HG02763 (cell line): ENCODE data around the gene GHRHR.

Source experiments
- ATAC-seq: cut with Tn5 transposase; IDR thresholded peaks from one replicate; pipeline ENCODE4 v1.9.1; 2021; ENCODE audit warnings: mild to moderate bottlenecking, moderate library complexity; ENCODE audit not compliant: unreplicated experiment

Gene GHRHR

DNA sequence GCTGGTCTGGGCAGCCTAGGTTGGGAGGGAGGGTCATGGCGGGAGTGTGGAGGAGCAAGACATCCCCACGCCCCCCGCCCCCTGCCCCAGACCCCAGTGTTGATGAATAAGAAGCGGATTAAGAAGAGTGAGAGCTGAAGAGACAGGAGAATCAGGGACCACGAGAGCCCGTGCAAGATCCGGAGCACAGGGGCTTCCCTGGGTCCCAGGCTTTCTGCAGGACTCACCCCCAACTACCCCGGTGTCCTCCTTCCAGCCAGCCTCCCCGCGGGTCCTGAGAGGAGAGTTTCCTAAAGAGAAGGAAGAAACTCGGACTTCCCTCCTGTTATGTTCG, 20.1 kb downstream of the GHRHR start:
- no peak for ATAC-seq

DNA sequence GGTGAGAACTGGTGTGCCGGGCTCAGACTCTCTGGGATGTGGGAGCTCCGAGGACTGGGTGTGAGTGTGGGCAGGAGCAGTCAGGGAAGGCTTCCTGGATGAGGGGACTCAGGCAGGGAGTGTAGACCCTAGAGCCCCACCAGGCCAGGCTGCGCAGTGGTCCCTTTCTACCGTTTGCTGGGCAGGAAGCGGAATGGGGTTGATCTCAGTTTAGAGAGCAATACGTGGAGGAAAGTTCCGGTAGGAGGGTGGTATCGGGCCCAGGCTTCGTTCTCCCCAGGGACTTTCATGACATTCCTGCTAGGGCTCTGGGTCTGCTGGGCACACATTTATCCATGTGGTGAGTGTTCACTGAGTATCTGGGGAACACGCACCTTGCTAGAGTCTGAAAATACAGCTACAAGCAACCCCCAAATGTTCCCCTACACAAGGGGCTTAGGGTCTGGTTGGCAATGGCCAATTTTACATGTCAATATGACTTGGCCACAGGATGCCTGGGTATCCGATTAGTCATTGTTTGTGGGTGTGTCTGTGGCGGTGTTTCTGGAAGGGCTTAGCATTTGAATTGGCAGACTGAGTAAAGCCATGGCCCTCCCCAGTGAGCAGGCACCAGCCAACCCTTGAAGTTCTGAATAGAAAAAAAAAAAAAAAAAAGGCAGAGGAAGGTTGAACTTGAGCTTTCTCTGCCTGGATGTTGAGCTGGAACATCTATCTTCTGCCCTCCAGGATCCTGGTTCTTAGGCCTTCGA, 20.8 kb downstream of the GHRHR start:
- no peak for ATAC-seq

DNA sequence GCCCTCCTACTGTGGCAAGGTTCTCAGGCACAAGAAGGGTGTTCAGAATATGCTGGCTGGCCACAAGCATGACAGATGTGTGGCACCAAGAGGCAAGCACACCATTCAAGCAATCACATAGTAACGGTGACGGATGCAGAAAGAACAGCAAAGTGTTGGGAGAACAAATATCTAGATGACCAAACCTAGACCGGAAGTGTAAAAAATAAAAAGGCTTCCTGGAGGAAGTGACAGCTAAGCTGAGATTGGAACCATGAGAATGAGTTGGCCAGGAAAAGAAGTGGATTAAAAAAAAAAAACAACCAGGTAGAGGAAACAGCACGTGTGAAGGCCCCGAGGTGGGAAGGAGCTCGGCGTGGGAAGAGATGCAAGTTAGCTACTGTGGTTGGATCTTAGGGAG, 22.0 kb downstream of the GHRHR start:
- ATAC-seq, result no peak

DNA sequence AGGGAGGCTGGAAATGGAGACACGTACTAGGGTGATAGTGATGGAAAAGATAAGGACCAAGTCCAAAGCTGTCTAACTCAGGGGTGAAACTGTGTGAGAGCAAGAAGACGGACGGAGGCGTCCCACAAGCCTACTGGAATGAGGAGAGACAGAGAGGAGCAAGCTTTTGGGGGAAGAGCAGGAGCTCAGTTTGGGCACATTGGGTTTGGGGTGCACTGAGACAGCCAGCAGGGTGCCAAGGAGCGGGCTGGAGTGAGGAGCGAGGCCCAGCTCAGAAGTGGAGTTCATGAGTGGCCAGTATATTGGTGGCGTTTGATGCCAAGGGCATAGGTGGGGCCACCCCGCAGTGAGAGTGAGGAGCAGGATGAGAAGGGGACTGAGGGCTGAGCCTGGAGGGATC, 22.6 kb downstream of the GHRHR start:
- no peak for ATAC-seq

DNA sequence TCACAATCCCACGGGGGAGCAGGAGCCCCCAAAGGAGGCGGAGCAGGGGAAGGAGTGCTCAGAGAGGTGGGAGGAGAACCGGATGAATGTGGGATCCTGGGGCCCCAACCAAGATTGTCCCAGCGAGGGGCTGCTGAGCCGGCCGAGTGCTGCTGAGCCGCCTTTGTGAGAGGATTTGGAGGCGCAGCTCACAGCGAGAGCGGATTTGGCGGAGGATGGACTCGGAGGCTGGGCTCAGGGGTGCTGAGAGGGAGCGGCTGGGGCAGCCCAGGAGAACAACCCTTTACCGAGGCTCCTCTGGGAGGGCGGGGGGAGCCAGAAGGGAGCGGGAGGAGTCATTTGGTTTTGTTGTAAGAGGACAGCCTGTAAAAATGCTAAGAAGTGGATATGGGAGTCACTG, 23.0 kb downstream of the GHRHR start:
- no peak for ATAC-seq

DNA sequence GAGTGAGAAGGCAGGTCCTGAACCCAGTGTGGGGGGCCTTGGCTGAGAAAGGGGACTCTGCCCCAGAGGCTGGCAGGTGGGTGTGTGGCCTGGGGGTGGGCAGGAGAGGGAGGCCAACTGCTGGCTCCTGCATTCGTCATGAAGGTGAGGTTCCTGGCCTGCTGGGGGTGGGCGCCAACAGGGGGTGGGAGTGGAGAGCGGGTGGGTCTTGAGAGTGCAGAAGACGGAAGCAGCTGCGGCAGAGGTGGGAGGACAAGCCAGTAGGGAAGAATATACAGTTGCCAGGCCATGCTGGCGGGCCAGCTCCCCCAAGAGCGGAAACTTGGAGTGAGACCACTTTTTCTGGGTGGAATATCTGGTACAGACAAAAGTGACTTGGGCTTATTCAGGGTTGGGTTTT, 23.4 kb downstream of the GHRHR start:
- no peak for ATAC-seq

DNA sequence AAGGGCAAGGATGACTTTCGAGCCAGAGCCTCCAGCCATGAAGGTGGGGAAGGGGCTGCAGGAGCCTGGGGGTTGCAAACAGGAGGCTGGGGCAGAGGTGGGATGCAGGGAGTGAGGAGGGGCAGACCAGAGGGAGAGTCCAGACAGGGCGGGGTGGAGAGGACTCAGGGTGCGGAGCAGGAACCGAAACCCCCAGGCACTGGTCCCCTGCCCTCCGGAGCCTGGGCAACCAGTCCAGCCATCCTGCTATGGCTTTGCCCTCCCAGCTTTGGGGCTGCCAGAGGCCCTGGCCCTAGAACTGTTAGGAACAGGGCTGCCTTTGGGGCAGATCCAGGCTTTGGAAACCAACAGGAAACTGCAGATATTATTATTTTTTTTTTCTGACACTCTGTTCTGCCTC, 24.2 kb downstream of the GHRHR start:
- no peak for ATAC-seq

DNA sequence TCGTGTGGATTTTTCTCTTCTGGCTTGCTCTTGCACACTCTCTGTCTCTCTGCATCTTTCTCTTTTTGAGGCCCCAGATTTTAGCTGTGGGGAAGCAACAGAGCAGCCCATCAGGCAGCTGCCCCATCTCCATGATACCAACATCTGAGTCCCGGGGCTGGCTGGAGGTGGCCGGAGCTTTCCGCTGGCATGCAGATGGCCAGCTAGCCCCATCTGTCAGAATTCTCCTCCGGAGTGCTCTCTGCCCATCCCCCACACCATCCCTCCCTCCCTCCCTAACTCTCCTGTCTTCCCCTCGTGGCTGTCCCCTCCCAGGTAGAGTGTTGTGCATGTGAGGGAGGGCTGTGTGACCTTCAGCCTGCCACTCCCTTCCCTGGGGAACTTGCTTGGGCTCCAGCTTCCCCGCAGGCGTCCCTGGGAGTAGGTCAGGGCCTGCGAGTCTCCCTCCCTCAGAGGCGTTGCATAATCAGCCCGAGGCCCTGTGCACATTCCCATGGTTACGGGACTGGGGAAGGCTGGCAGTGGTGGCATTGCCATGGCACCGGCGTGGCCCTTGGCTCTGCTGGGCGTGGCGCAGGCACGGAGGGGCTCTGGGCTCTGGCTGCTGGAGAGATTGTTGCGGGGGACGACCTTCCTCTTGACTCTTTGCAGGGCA, 24.7 kb downstream of the GHRHR start:
- ATAC-seq, result no peak

DNA sequence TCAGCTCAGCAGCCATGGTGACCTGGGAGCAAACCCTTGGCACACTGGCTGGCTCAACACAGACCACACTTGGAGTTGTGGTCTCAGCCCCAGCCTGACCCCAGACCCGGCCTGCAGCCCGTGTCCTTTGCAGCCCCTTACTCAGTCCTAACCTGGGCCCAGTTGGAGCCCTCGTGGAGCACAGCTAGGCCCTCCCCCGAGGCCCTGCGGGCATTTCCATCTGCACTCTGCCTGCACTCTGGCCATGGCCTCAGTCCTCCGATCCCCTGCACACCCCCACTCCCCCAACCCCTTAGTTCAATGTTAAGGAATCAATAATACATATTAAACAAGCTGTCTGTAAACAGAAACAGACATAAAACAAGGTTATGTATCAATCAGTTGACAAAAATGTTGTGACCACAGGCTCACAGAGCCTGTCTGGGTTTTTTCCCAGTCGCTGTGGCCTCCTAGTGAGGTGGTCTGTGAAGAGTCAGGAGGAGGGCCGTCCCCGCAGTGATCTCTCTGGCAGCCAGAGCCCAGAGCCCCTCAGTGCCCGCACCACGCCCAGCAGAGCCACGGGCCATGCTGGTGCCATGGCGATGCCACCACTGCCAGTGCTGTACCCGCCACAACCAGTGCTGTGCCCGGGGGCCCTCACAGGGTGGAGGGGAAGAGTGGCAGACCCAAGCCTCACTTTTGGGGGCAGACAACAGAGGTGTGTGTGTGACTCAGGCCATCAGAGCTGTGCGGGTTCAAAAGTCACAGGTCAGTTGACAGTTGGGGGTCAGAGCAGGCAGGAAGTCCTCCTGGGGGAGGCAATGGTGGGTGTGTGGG, 25.5 kb downstream of the GHRHR start:
- no peak for ATAC-seq

DNA sequence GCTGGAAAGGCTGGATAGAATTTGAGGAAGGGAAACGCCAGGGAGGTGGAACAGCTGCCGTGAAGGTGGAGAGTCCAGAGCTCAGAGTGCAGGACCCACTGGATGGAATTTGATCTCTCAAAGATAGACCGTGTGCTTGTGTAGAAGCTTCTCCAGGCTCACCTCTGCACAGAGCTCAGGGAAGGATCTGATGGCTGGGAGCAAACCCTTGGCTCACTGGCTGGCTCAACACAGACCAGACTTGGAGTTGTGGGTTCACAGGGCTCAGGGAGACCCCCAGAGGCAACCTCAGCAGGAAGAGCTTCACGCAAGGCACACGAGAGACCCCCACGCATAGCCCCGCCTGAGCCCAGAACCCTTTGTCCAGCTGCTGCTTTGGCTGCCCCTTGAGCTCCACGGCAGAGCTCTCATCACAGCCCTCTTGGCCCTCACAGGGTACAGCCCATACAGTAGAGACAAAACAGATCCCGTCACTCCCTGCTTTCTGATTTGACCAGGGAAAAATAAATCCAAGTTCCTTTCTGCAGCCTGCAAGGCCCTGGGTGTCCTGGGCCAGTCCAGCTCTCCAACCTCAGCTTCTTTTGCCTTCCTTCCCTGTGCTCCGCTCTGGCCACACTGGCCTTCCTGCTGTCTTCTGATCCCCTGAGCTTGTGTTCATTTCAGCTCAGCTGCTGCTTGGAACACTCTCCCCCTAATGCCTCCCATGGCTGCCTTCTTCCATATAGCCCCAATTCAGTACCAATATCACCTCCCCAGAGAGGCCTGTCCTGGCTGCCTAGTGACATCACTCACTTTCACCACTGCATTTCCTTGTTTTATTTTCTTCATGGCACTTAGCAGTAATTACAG, 26.3 kb downstream of the GHRHR start:
- ATAC-seq, result no peak

DNA sequence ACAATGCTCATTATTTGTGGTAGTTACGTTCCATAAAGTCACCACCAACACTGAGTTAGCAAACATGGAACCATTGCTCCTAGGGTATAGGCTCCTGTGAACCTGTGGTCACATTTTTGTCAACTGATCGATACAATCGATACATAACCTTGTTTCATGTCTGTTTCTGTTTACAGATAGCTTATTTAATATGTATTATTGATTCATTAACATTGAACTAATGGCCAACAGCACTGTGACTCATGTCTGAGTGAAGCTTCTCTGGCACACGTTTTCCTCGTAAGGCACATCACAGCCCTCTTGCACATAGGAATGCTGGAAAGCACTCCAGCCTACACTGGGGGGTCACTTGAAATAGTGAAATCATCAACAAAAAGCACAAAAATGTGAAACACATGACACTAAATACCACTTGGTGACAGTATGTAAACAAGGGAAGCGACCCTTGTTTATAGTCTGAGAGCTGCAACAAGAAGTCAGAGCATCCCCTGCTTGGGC, 27.0 kb downstream of the GHRHR start:
- ATAC-seq, result no peak

DNA sequence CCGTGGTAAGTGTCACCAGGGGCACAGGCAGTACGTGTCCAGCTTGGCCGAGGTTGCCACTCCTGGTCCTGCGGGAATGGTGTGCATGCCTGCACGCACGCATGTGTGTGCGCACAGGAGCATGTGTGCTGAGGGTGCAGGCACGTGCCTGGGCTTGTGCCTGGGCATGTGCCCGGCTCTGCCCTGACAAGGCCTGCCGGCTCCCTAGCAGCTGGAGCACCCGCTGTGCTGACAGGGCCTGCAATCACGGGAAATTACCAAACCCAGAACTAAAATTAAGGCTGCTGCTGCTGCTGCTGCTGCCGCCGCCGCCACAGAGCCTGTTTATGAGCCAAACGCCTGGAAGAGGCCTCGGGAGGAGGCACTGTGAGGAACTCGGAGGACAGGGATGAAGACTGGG, 28.7 kb downstream of the GHRHR start:
- no peak for ATAC-seq

DNA sequence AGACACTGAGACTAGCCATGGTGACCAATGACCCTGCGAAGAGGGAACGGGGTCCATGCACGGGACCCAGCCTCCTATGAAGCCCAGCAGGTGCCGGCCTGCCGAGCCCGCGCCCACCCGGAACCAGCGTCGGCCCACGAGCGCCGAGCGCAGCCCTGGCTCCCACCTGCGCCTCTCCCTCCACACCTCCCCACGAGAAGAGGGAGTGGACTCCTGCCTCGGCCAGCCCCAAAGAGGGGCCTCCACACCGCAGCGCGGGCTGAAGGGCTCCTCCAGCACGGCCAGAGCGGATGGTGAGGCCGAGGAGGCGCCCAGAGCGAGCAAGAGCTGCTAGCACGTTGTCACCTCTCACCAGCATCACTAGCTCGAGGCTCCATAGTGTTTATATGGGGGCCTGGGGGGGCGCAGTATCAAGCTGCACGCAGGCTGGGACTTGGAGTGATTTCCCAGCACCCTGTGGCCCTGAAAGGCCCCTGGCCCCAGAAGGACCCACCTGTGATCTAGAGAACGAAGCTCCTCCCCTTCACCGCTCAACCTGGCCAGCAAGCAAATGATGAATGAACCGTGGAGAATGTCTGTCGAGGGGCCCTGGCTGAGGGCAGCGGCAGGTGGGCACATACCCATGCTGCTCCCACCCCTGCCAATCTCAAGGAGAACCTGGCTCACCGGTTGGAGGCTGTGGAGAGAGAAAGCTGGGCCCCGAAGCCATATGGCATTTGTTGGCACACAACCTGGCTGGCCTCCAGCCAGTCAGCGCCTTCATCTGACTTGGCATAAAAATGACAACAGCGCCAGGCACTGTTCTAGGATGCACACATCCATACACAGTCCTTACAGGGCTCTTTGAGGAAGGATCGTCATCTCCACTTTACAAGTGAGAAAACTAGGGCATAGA, 30.7 kb downstream of the GHRHR start:
- ATAC-seq, result no peak

DNA sequence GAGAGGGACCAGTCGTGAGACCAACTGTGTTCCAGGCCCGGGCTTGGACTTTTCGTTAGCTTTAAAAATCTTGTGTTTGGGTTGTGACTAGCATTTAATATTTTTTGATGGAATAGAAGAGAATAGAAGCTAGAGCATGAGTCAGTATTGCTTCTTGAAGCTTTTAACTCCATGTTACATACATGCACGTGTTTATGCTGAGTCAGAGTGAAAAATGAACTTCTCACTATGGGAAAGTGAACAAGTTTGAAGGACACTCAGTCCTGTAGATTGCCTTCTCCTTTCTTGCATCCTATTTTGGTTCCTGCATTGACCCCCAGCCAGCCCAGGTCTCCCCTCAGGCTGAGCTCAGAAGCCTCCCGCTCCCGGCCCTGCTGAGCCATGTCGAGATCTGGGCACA, 31.8 kb downstream of the GHRHR start:
- no peak for ATAC-seq

DNA sequence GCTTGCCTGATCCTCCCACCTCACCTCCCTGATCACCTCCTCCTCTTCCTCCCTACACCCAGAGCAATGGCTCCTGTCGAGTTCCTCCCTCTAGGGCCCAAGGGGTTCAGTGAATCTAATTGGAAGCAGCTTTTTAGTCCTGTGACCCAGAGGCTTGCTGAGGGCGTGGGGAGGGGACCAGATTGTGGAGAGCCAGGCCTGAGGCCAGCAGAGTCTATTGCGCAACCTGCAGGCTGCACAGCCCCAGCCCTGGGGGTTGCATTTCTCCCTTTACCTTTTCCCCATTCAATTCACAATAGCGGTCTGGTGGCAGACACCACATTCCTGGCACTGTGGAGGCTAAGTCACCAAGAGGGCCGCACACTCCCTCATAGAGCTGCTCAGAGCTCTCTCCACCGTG, 32.5 kb downstream of the GHRHR start:
- no peak for ATAC-seq

DNA sequence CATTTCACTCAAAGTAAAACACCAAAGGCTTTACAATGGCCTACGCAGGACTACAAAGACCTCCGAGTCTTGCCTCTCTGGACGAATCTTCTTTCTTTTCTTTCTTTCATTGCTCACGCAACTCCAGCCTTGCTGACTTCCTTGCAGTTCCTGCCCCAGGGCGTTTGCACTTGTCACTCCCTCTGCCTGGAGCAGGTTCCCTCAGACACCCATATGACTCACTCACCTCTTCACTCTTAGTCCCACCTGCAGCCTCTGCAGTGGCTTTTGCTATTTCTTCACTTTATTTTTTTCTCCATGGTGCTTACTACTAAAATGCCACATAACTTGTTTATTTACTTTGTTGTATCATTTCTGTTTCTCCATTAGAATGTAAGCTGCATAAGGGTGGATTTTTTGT, 33.1 kb downstream of the GHRHR start:
- no peak for ATAC-seq

DNA sequence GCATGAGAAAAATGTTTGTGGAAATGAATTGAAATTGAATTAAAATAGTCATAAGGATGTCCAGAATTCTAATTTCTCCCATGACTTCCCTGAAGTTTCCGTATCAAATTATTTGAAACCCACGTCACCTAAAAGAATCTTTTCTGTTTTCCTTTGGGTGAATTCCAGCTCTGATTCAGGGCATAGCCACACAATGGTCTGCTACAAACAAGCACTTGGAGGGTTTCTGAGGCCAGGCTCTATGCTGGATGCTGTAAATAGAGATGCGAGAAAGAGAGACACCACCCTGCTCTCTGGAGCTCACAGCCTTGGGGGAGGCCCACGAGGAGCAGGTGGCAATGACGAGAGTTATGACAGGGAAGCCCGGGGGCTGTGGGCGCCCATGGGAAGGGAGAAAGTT, 33.6 kb downstream of the GHRHR start:
- ATAC-seq, result no peak

DNA sequence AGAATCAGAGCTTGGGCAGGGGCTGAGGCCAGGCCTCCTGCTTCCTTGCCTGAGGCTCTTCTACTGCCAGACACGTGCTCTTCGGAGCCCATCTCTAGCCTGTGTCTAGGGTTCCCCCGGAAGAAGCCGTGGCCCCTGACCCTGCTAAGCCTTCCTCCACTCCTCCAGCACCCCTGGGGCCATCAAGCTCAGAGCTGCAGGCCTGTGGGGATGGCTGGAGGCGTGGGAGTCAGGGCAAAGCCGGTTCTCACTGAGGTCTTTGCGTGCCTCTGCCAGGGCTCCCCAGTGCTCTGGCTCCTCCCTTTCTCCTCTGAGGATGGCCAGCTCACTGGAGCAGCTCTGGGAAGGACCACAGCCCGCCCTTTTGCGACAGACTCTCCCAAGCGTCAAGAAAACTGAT, 34.4 kb downstream of the GHRHR start:
- no peak for ATAC-seq

DNA sequence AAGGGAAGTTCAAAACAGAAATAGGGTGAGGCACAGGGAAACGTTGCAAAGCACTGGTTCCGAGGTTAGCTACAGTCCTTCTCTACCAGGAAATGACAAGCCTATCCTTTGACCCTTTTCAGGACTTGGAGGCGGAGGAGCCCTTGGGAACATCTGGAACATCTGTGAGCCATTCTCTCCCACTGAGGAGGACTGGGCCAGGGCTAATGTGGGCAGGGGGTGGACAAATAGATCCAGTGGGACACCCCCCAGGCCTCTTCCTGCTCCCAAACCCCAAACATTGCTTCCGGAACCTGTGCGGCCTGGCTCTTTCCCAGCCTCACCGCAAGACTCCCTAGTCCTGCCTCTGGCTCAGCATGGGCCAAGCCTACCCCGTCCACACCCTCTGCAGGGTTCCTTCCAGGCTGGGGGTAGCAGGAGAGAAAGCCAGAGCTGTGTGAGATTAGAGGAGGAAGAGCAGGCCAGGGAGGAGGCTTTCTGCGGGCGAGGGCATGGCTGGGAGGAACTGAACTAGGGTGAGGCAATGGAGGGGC, 36.5 kb downstream of the GHRHR start:
- no peak for ATAC-seq

DNA sequence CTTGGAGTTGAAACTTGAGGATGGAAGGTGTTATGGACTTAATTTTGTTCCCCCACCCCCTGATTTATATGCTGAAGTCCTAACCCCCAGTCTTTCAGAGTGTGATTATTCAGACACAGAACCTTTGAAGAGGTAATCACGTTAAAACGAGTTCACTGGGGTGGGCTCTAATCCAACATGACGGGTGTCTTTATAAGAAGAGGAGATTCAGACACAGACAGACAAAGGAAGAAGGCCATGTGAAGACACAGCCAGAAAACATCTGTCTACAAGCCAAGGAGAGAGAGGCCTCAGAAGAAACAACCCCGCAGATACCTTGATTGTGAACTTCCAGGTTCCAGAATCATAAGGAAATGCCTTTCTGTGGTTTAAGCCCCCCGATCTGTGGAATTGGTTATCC, 37.0 kb downstream of the GHRHR start:
- ATAC-seq, result no peak
